ENCODE results near the gene IGSF9B.

The IGSF9B gene

GRCh38 chr11:133975488-133975849 lies 18.7 kb upstream of the IGSF9B start:
- no peak for DNase-seq (ENCODE audit: low spot score)
- TF ChIP-seq, protein P1, sequence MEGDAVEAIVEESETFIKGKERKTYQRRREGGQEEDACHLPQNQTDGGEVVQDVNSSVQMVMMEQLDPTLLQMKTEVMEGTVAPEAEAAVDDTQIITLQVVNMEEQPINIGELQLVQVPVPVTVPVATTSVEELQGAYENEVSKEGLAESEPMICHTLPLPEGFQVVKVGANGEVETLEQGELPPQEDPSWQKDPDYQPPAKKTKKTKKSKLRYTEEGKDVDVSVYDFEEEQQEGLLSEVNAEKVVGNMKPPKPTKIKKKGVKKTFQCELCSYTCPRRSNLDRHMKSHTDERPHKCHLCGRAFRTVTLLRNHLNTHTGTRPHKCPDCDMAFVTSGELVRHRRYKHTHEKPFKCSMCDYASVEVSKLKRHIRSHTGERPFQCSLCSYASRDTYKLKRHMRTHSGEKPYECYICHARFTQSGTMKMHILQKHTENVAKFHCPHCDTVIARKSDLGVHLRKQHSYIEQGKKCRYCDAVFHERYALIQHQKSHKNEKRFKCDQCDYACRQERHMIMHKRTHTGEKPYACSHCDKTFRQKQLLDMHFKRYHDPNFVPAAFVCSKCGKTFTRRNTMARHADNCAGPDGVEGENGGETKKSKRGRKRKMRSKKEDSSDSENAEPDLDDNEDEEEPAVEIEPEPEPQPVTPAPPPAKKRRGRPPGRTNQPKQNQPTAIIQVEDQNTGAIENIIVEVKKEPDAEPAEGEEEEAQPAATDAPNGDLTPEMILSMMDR (IDR thresholded peaks at IDR 0.05; ENCODE audit: extremely low read depth, missing control alignments), result no peak

GRCh38 chr11:133974836-133975487 lies 18.2 kb upstream of the IGSF9B start:
- TF ChIP-seq, protein P1 (IDR thresholded peaks at IDR 0.05; ENCODE audit: extremely low read depth, missing control alignments), result no peak

DNA sequence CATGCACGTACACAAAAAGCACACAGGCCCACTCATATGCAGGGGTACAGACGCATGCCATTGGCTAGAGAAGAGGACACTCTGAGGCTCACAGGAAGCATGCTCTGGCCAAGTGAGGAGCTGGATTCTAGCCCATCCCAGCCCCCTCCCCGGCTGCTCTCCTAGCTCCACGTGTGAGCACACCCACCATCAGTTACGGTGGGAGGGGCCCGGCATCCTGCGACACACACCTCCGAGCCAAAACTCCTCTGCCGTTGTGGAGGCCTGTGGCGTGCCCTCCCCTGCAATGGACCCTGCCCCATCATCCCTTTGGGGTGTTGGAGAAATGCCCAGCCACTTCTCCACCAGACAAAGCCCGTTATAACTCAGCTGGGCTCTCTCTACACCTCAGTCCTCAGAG lies 15.1 kb upstream of the IGSF9B start:
- TF ChIP-seq, protein P1 (IDR thresholded peaks at IDR 0.05; ENCODE audit: extremely low read depth, missing control alignments), result no peak
- no peak for DNase-seq (ENCODE audit: low spot score)

More at GRCh38 chr11:133974836-133975487, 18.2 kb upstream of the IGSF9B start:
- DNase-seq (ENCODE audit: low spot score), result no peak

GRCh38 chr11:133969112-133969511 lies 12.3 kb upstream of the IGSF9B start:
- TF ChIP-seq, protein P1 (IDR thresholded peaks at IDR 0.05; ENCODE audit: extremely low read depth, missing control alignments), result no peak
- no peak for DNase-seq (ENCODE audit: low spot score)

- TF ChIP-seq, protein P1 (IDR thresholded peaks at IDR 0.05; ENCODE audit: extremely low read depth, missing control alignments), result no peak
- no peak for DNase-seq (ENCODE audit: low spot score)
Observed at GRCh38 chr11:133968300-133968699, 11.5 kb upstream of the IGSF9B start.

DNA sequence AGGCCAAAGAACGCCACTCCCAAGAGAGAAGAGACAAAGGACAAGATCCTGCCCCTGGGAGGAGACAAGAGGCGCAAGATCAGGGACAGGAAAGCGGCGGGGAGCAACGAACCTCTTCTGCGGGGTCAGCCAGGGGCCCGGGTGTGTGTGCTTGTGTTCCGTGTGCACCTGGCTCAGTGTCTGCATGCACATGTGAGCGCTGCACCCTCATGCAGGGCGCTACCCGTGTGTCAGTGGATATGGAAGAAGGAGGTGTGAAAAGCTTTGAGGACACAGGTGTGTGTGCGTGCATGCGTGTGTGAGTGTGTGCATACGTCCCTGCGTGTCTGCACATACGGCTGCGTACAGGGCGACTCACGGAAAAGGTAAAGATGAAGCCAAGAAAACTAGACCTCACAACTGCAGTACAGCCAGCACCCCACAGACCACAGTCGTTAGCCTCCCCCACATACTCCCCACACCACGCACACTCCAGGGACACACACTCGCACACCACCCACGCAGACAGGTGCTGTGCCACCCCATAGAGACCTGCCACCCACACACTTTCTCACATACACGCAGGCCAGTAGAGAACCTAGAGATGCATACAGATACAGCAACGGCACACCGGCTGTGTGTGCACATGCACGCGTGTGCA lies 11.0 kb upstream of the IGSF9B start:
- TF ChIP-seq, protein P1 (IDR thresholded peaks at IDR 0.05; ENCODE audit: extremely low read depth, missing control alignments), result no peak
- no peak for DNase-seq (ENCODE audit: low spot score)

GRCh38 chr11:133966921-133967598 lies 10.3 kb upstream of the IGSF9B start:
- TF ChIP-seq, protein P1 (IDR thresholded peaks at IDR 0.05; ENCODE audit: extremely low read depth, missing control alignments), result no peak
- no peak for DNase-seq (ENCODE audit: low spot score)
